Activated CD4-positive, alpha-beta T cell treated with anti-CD3 and anti-CD28 coated beads for 4 hours (primary cell): ENCODE measurements around the gene AGAP1.
"Not testable (repeated sequence)": the region's sequence is repeated elsewhere in the genome, so short reads cannot be mapped to it uniquely, and the experiment has no call there.

Source experiments
- DNase-seq, 2 donors: peaks; one replicate each; pipeline ENCODE4 v3.0.0-alpha.2; 2020

The AGAP1 gene

GRCh38 chr2:236120829-236121228 lies 627.0 kb downstream of the AGAP1 start:
- no peak for DNase-seq

- DNase-seq: no peak
These were observed 627.7 kb downstream of the AGAP1 start for GRCh38 chr2:236121546-236121945.

- no peak for DNase-seq
These were observed 628.4 kb downstream of the AGAP1 start for GRCh38 chr2:236122236-236122635.

GRCh38 chr2:236123716-236124115 lies 629.9 kb downstream of the AGAP1 start:
- no peak for DNase-seq

GRCh38 chr2:236124182-236124893 lies 630.5 kb downstream of the AGAP1 start:
- no peak for DNase-seq

- no peak for DNase-seq
These were observed 631.7 kb downstream of the AGAP1 start for GRCh38 chr2:236125541-236125940.

GRCh38 chr2:236127010-236127409 lies 633.2 kb downstream of the AGAP1 start:
- DNase-seq: no peak

- DNase-seq: no peak
These were observed 634.5 kb downstream of the AGAP1 start for GRCh38 chr2:236128321-236128720.

GRCh38 chr2:236129935-236130334 lies 636.1 kb downstream of the AGAP1 start:
- DNase-seq: no peak

GRCh38 chr2:236130349-236130998 lies 636.6 kb downstream of the AGAP1 start:
- no peak for DNase-seq

GRCh38 chr2:236131073-236131692 lies 637.3 kb downstream of the AGAP1 start:
- DNase-seq: no peak

GRCh38 chr2:236133410-236134012 lies 639.7 kb downstream of the AGAP1 start:
- no peak for DNase-seq

GRCh38 chr2:236136538-236136937 lies 642.7 kb downstream of the AGAP1 start:
- no peak for DNase-seq

- DNase-seq: no peak
These were observed 643.2 kb downstream of the AGAP1 start for GRCh38 chr2:236137066-236137465.

- DNase-seq: not testable (repeated sequence)
These were observed 647.8 kb downstream of the AGAP1 start for GRCh38 chr2:236141616-236142015.

GRCh38 chr2:236143811-236144210 lies 650.0 kb downstream of the AGAP1 start:
- no peak for DNase-seq

GRCh38 chr2:236146436-236146835 lies 652.6 kb downstream of the AGAP1 start:
- DNase-seq: no peak

- DNase-seq: no peak
These were observed 661.6 kb downstream of the AGAP1 start for GRCh38 chr2:236155406-236155805.

GRCh38 chr2:236156095-236156859 lies 662.4 kb downstream of the AGAP1 start:
- no peak for DNase-seq

- no peak for DNase-seq
These were observed 663.0 kb downstream of the AGAP1 start for GRCh38 chr2:236156860-236157194.

GRCh38 chr2:236157366-236157765 lies 663.5 kb downstream of the AGAP1 start:
- DNase-seq: no peak

GRCh38 chr2:236157815-236158498 lies 664.1 kb downstream of the AGAP1 start:
- no peak for DNase-seq
